Right lobe of liver (tissue), 6 donors: ENCODE data around the gene HYOU1. TPM values are rescaled to one million over a fixed set of nuclear protein-coding genes. Genes with fewer than 3 reads are reported as not detected.

Experiments
- ATAC-seq, 4 donors: fragments of 200-7000 bp; cut with Tn5 transposase; one replicate each; pipeline ENCODE4 v1.9.1; 2020; ENCODE audit warnings: mild to moderate bottlenecking in 4 of 4, moderate library complexity in 4 of 4
- DNase-seq, 3 donors: peaks; one replicate each; pipeline ENCODE4 v3.0.0-alpha.2; 2020
- H3K27ac ChIP-seq, 3 donors: fragments of 200-600 bp; one replicate each; pipeline ENCODE4 v1.8.0; 2022
- H3K27me3 ChIP-seq, 2 donors: fragments of 200-600 bp; one replicate each; pipeline ENCODE4 v1.8.0; 2022
- H3K36me3 ChIP-seq, 4 donors: fragments of 200-600 bp; sonication (generic) in 1 of 4; one replicate each; pipeline versions ENCODE4 v1.5.1 to v1.8.0; 2017 to 2022; ENCODE audit warnings: control low read depth in 1 of 4
- H3K4me1 ChIP-seq, 4 donors: fragments of 200-600 bp; sonication (generic) in 1 of 4; one replicate each; pipeline versions ENCODE4 v1.5.1 to v1.8.0; 2017 to 2022; ENCODE audit warnings: control low read depth in 1 of 4
- H3K4me3 ChIP-seq, 3 donors: fragments of 200-600 bp; one replicate each; pipeline ENCODE4 v1.8.0; 2022
- H3K9me3 ChIP-seq, 4 donors: fragments of 200-600 bp; sonication (generic) in 1 of 4; one replicate each; pipeline versions ENCODE4 v1.5.1 to v1.8.0; 2017 to 2022; ENCODE audit warnings: control low read depth in 1 of 4
- CTCF ChIP-seq, 4 donors: fragments of 200-600 bp in 3 of 4; fragments of 450-650 bp in 1 of 4; IDR thresholded peaks; one replicate each; pipeline versions ENCODE4 v1.5.1 to v1.8.0; 2016 to 2022; ENCODE audit warnings: antibody characterized with exemption in 4 of 4, mild to moderate bottlenecking in 2 of 4
- POLR2A ChIP-seq: fragments of 450-650 bp; IDR thresholded peaks from one replicate; pipeline ENCODE4 v1.6.1; 2017; ENCODE audit warnings: antibody characterized with exemption, mild to moderate bottlenecking
- WGBS: methylation state at CpG from one replicate; pipeline ENCODE4 v1.1.6; 2018; ENCODE audit warnings: low coverage, low lambda C conversion rate; ENCODE audit not compliant: insufficient coverage; ENCODE audit errors: missing lambda C conversion rate; 5-methylcytosine and 5-hydroxymethylcytosine counted together
- intact Hi-C, 2 donors: fragments of 100-400 bp; cut with DNase I; formaldehyde crosslinking; loops; one replicate each; pipeline versions ENCODE4 v1.11.2 to v1.14.1; 2022
- total RNA-seq, 6 experiments: library from RNA; depleted of rRNA in 2 of 6; stranded (reverse); fragments of >200 nt in 2 of 6; fragmentation: NEBNext Ultra II Directional in 3 of 6; extraction: Animal tissue kit (Norgen Biotek cat#: 25700) in 3 of 6; gene quantifications; one replicate each; pipeline versions ENCODE4 v1.1.0 to v1.2.4, GENCODE V29; 2016 to 2023
- donor health status: DM: no; HTN: yes; CAD: no.
- donor health status: DM: no; HTN: no; CAD: no.
- donor health status: DM: no; HTN: no; CAD: no.
- donor health status: DM: no; HTN: yes; CAD: no.
- donor health status: DM: no; HTN: yes; CAD: no.

Gene HYOU1
- total RNA-seq, 6 experiments from 2014 or later, result 107 to 202 (median 171) TPM

DNA sequence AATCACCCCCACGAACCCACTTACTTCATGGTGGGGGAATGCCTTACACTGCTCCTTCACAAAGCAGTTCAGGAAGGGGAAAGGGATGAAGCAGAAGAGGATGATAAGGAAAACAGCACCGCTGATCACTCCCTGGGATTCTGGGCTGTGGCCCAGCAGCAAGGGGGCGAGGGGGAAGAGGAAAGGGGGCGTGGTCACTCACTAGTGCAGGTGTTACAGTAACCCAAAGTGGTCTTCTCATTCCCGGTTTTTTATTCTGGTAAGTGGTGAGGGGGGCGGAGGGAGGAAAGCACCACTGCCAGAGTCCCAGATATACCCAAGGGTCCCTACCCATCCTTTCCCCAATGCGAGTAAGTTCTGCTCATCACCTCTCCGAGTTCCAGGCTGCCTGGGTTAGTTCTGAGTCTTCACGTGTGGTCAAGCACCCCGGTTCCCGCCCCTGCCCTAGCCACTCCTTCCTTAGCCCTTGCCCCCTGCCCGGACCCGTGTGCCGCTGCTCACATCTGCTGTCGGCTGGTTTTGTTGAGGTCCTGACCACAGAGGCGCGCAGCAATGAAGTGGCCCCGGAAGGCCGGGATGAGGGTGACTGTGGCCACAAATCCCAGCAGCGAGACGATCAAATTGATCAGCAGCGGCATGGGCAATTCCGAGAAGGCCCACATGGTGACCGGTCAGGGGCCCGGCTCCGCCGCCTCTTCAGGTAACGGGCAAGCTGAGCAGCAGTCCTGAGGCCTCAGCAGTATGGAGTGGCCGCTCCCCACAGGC, 44.2 kb upstream of the HYOU1 start:
- peak; percentile 23 to 33 (median 29) for ATAC-seq
- peak overlapping the region; percentile 75 to 88 (median 77) for H3K27ac ChIP-seq
- TF ChIP-seq POLR2A, result no peak
- TF ChIP-seq CTCF (IDR thresholded peaks at IDR 0.05), result no peak
- peak overlapping the region; percentile 73 to 95 (median 88) for H3K4me3 ChIP-seq
- WGBS, result under 1% methylated on average over 20 of the region's 29 CpGs
- H3K36me3 ChIP-seq, result peaks cover 0 to 21% (median 9%) of the 10 kb centered on the region in 4 donors
- intact Hi-C loops, result no loop called here
- no peak for DNase-seq
- H3K9me3 ChIP-seq, result no peaks in the 10 kb centered on the region
- H3K4me1 ChIP-seq, result peaks cover 0 to 7% (median 3%) of the 10 kb centered on the region in 4 donors
- H3K27me3 ChIP-seq, result no peaks in the 10 kb centered on the region

GRCh38 chr11:119100246-119100970, 43.4 kb upstream of the HYOU1 start:
- Histone ChIP-seq H3K9me3 (no peaks in the 10 kb centered on the region), H3K4me1 (peaks cover 0 to 11% (median 3%) of the 10 kb centered on the region in 4 donors), H3K4me3 (peak overlapping the region; percentile 73 to 95 (median 88)), H3K36me3 (peaks cover 0 to 21% (median 9%) of the 10 kb centered on the region in 4 donors), H3K27ac (no peak overlapping the region), H3K27me3 (no peaks in the 10 kb centered on the region)
- intact Hi-C loops, result no loop called here
- DNase-seq, result no peak
- no peak for TF ChIP-seq POLR2A
- TF ChIP-seq CTCF (IDR thresholded peaks at IDR 0.05), result peak; percentile 20 to 47 (median 42)
- peak in 1 of 4 donors; percentile 5 for ATAC-seq
- WGBS, result 30% methylated on average over 6 of the region's 11 CpGs

DNA sequence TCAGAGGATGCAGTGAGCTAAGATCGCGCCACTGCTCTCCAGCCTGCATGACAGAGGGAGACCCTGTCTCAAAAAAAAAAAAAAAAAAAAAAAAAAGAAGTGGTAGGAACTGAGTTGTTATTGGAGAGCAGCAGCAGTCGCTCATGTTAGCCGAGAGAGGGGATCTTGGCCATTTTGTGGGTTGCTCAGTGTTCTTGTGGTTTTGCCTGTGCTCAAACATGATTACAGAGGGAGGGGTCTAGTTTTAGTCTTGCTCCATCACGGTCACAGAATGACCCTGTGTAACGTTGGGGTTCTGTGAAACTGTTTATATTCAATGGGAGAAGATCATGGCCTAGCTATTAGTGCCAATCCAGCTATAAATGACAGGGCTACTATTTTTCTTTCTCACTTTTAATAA, 42.7 kb upstream of the HYOU1 start:
- no peak for TF ChIP-seq POLR2A
- TF ChIP-seq CTCF (IDR thresholded peaks at IDR 0.05), result no peak

DNA sequence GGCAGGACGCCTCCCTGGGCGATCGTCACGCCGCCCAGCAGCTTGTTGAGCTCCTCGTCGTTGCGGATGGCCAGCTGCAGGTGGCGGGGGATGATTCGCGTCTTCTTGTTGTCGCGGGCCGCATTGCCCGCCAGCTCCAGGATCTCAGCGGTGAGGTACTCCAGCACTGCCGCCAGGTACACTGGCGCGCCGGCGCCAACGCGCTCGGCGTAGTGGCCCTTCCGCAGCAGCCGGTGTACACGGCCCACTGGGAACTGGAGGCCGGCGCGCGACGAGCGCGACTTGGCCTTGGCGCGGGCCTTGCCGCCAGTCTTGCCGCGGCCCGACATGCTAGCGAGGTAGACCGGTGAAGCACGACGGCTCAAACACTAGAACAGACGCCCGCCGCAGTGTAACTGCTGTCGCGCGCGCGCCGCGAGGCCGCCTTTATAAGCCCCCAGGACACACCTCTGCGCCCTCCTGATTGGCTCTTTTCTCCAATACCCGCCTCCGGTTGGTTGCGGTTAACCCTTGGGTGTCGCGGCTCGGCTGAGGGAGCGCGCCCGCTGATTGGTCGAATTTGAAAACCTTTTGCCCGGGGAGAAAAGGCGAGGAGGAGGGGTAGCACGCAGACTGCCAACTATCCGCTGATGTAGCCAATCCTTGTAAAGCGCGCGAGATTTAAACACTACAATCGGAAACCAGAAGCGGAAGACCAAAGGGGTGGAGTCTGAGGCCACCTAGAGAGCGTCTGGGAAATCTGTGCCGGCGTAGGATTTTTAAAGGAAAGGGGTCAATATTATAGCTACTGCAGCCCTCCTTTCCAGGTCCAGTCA, 38.3 kb upstream of the HYOU1 start:
- Histone ChIP-seq H3K27me3 (no peaks in the 10 kb centered on the region), H3K36me3 (peaks cover 0 to 21% (median 9%) of the 10 kb centered on the region in 4 donors), H3K4me3 (peak overlapping the region; percentile 56 to 79 (median 70)), H3K4me1 (peaks cover 0 to 19% (median 7%) of the 10 kb centered on the region in 4 donors), H3K27ac (peak overlapping the region; percentile 67 to 88 (median 87)), H3K9me3 (no peaks in the 10 kb centered on the region)
- DNase-seq (peak; percentile 98 to 100 (median 99)), ATAC-seq (peak; percentile 89 to 94 (median 92))
- intact Hi-C loops, result no loop called here
- WGBS, result 0% methylated on average over 31 of the region's 79 CpGs
- TF ChIP-seq POLR2A, result peak; percentile 99
- peak in 2 of 4 donors; percentile 4 to 26 for TF ChIP-seq CTCF (IDR thresholded peaks at IDR 0.05)

More for the DNA sequence above, 42.7 kb upstream of the HYOU1 start:
- peaks cover 0 to 21% (median 9%) of the 10 kb centered on the region in 4 donors for H3K36me3 ChIP-seq
- H3K9me3 ChIP-seq, result no peaks in the 10 kb centered on the region
- 57% methylated on average over 4 of the region's 6 CpGs for WGBS
- peaks cover 0 to 11% (median 3%) of the 10 kb centered on the region in 4 donors for H3K4me1 ChIP-seq
- ATAC-seq (no peak), DNase-seq (no peak)
- intact Hi-C loops, result no loop called here
- no peaks in the 10 kb centered on the region for H3K27me3 ChIP-seq
- H3K4me3 ChIP-seq, result no peak overlapping the region
- H3K27ac ChIP-seq, result no peak overlapping the region
